ENCODE data around the gene CHD2.

DNA sequence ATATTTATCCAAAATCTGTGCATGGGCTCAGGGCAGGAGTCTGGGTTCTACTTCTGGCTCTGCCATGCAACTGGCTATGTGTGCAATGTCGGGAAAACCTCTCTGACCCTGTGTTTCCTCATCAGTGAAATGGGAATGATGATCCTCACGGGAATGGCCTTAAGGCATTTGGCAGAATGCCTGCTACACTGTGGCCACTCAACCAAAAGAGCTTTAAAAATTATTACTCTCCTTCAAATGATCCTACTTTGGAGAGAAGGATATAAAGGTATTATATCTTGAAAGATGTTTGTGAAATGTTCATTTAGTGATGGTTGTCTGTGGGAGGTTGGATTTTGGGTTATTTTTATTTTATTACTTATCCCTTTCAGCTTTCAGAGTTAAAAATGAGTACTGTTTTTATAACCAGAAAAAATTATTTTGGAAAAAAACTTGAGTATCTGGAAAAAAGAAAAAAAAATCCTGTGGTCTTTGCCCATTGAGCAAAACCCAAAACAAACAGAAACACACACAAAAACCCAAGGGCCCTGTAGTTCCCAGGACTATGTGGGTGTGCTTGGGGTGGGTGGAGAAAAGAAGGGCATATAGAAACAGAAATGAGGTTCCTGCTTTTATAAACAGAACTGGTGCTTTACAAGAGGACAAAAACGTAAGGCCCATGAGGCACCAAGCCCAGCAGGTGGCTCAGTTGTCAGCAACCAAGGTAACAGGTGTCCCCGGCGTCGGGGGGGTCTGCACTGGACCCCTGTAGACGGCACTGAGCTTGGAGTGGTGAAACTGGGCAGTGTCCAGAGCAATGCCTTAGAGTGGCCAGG is 166.9 kb downstream of the CHD2 start:
- TF ChIP-seq TAF1 (IDR thresholded peaks at IDR 0.05; ENCODE audit: borderline replicate concordance, insufficient read depth, low read length) (no peak), SIN3A (IDR thresholded peaks at IDR 0.05; ENCODE audit: borderline replicate concordance, insufficient read depth, low read length) (no peak)
- TF ChIP-seq, protein P1, sequence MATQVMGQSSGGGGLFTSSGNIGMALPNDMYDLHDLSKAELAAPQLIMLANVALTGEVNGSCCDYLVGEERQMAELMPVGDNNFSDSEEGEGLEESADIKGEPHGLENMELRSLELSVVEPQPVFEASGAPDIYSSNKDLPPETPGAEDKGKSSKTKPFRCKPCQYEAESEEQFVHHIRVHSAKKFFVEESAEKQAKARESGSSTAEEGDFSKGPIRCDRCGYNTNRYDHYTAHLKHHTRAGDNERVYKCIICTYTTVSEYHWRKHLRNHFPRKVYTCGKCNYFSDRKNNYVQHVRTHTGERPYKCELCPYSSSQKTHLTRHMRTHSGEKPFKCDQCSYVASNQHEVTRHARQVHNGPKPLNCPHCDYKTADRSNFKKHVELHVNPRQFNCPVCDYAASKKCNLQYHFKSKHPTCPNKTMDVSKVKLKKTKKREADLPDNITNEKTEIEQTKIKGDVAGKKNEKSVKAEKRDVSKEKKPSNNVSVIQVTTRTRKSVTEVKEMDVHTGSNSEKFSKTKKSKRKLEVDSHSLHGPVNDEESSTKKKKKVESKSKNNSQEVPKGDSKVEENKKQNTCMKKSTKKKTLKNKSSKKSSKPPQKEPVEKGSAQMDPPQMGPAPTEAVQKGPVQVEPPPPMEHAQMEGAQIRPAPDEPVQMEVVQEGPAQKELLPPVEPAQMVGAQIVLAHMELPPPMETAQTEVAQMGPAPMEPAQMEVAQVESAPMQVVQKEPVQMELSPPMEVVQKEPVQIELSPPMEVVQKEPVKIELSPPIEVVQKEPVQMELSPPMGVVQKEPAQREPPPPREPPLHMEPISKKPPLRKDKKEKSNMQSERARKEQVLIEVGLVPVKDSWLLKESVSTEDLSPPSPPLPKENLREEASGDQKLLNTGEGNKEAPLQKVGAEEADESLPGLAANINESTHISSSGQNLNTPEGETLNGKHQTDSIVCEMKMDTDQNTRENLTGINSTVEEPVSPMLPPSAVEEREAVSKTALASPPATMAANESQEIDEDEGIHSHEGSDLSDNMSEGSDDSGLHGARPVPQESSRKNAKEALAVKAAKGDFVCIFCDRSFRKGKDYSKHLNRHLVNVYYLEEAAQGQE (IDR thresholded peaks at IDR 0.05; ENCODE audit: insufficient read depth in 1 of 2, low read depth in 2 of 2, low read length in 2 of 2), result no peak

Measured in PFSK-1 (cell line).